DMS153 treated with DMSO at 0.1 percent for 48 hours (cell line): Measurements from ENCODE around the gene RBFOX1.
A peak's percentile ranks its signal among the peaks of the same experiment; 100 is the strongest.
"Not testable (repeated sequence)": the region's sequence is repeated elsewhere in the genome, so short reads cannot be mapped to it uniquely, and the experiment has no call there.

Experiments used
- DNase-seq: peaks from one replicate; lab custom pipeline; 2025; ENCODE audit not compliant: unreplicated experiment; lab: John Stamatoyannopoulos, UW

The RBFOX1 gene

GRCh38 chr16:7456211-7456610, 123.6 kb downstream of the RBFOX1 start:
- DNase-seq: peak; percentile 73

- no peak for DNase-seq
Measured at GRCh38 chr16:7458144-7458543, 125.5 kb downstream of the RBFOX1 start.

DNA sequence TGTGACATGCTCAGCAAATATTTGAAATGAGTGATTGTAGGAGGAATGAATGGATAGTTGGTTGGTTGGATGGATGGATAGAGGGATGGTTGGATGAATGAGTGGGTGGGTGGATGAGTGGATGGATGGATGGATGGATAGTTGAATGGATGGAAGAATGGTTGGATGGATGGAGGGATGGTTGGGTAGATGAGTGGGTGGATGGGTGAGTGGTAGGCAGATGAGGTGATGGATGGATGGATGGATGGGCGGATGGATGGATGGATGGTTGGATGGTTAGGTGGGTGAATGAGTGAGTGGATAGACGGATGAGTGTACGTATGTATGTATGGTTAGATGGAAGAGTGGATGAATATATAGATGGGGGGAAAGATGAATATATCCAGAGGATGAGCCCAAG, 137.7 kb downstream of the RBFOX1 start:
- no peak for DNase-seq

- no peak for DNase-seq
Measured at GRCh38 chr16:7471268-7471667, 138.6 kb downstream of the RBFOX1 start.

DNA sequence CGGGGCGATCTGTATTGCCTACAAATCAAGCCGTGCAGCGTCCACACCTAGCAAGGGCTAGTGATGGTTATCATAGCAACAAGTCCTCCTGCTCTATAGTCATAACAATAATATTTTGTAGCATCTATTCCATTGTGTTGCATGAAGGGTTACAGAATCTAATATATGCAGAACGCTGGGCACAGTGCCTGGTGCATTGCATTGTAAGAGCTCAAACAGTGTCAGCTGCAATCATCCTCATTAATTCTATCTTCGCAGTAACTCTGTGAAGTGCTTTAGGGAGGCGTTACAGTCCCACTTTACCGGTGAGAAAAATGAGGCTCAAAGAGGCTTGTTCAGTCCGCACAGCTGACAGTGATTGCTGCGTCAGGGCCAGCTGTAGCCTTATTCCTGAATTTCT, 149.4 kb downstream of the RBFOX1 start:
- DNase-seq: no peak

DNA sequence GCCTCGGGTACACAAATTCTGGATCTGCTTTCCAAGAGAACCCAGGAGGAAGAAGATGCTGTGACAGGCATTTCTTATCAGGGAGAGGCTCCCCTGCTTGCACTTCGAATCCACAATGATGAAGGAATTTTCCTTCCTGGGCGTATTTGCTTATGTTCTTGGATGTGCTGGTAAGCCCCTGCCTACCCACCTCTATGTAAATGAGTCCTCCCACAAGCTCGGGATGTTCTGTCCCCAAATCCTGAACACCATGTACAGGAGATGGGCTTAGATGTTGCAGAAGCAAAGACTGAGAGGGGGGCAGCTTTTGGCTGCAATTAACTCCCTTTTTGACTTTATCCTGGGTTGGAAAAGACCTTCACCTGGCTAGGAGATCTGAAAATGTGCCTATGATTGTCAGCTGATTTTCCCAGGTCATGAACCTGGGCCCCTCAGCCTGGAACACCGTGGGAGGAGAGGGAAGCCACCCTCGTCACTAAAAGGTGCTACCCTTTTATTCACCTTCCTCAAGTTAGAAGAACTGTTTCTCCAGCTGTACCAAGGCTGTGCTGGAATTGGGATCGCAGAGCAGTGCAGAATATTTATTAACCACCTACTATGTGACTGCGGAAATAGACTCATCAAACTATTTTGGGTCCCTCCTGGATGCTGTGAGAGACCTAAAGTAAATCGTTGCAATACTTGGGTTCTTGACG, 150.1 kb downstream of the RBFOX1 start:
- DNase-seq: no peak

GRCh38 chr16:7487574-7488323, 155.1 kb downstream of the RBFOX1 start:
- DNase-seq: no peak

DNA sequence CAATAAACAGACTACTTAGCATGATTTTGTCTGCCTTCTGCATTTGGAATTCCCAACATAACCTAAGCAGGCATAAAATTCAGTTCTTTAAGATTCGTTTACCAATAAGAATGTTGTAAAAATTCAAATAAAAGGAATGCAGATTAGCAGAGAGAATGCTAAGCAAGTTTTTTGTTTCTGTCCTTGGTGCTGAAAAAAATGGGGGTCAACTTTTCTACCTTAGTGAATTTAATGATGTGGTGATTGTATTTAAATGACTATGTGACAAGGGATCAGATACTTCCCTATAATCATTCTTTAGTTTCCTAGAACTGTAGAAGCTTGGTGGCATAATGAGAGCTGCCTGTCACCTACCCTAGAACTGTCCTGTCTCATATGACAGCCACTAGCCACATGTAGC, 159.5 kb downstream of the RBFOX1 start:
- no peak for DNase-seq

DNA sequence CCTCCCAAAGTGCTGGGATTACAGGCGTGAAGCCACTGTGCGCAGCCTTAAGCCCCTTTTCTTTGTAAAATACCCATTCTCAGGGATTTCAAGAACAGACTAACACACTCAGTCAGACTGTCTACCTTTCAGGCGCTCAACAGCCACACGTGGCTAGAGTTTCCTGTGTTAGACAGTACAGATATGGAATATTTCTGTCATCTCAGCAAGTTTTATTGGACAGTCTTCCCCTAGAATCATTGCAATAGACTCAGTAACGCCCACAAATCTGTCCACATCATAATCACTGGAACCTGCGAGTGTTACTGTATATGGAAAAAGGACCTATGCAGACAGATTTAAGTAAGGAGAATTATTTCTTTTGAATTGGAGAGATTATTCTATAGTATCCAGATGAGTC, 160.5 kb downstream of the RBFOX1 start:
- DNase-seq: no peak

DNA sequence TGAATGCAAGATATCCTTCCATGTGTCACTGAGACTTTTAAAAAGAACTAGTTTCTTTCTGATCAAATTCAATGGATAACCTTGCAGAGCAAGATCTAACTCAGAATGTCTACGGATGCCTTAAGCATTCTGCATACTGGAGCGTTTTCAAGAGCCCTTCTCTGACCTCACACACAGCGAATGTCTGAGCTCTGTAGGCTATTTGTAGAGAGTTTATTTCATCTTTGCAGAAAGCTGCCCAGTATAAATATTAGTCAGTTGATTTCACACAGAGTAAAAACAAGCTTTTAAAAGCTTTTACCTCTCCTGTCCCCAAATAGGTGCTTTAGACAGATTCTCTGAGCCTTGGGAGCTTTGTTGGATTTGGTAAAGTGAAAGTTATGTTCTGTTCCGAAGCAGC, 165.0 kb downstream of the RBFOX1 start:
- DNase-seq: no peak

DNA sequence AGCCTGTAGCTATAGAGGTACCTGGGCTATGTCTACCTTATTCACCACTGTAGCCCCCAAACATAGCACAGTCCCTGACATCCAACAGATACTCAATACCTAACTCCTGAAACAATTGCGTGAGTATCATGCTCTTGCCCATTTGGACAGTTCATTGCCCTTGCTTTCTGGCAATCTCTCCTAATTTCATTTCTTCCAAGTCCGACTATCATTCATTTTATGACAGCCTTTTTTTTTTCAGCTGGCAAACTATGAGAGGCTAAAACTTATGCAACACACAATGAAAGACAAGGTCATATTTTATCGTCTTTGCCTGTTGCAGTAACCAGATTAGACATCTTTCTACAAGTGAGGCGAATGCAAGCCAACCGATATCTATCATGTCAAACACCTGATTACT, 169.2 kb downstream of the RBFOX1 start:
- DNase-seq: no peak

DNA sequence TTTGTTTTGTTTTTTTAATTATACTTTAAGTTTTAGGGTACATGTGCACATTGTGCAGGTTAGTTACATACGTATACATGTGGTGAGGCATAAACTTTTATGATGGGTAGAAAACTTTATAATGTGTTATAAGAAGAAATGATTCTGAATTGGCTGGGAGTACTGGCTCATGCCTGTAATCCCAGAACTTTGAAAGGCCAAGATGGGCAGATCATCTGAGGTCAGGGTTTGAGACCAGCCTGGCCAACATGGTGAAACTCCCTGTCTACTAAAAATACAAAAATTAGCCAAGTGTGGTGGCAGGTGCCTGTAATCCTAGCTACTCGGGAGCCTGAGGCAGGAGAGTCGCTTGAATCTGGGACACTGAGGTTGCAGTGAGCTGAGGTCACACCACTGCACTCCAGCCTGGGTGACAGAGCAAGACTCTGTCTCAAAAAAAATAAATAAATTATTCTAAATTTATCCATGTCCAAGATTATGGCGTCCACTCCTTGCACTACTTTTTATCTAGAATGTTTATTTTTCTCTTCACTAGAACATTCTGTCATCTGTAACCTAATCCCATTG, 170.0 kb downstream of the RBFOX1 start:
- not testable (repeated sequence) for DNase-seq

DNA sequence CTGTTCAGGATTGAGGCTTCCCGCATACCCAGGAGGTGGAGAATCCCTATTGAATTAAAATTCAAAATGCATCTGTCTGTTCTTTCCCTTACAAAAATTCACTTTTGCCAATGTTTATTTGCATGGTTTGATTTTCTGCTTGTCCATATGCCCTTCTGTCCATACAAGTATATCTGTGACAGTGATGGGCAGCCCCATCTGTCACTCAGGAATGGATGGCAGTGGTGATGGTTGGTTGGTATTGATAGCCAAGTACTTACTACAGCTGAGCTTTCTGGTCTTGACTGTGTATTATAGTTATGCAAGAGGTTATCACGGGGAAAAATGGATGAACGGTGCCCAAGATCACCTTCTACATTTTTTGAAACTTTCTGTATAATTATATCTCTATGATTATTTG, 171.0 kb downstream of the RBFOX1 start:
- no peak for DNase-seq

GRCh38 chr16:7504844-7505243, 172.2 kb downstream of the RBFOX1 start:
- no peak for DNase-seq

- no peak for DNase-seq
Measured at GRCh38 chr16:7505495-7505894, 172.8 kb downstream of the RBFOX1 start.

- no peak for DNase-seq
Measured at GRCh38 chr16:7506363-7506762, 173.7 kb downstream of the RBFOX1 start.

DNA sequence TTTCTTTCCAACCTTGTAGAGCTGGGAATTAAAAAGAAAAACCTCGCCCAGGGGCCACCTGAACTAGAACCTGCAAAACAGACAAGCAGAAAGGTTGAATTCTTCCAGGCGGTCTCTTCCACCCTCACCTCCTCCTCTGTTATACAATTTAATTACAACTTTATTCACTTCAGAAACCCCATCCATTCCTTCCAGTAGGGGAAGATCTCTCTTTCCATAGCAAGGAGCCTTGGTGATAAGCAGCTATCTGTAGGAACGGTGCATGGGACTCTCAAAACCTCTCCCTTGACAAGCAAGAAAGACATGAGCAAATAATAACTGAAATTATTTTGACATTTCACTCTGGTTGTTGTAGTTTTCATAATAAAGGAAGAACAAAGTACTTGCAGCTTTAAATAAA, 176.0 kb downstream of the RBFOX1 start:
- no peak for DNase-seq

- no peak for DNase-seq
Measured at GRCh38 chr16:7509963-7510601, 177.4 kb downstream of the RBFOX1 start.

DNA sequence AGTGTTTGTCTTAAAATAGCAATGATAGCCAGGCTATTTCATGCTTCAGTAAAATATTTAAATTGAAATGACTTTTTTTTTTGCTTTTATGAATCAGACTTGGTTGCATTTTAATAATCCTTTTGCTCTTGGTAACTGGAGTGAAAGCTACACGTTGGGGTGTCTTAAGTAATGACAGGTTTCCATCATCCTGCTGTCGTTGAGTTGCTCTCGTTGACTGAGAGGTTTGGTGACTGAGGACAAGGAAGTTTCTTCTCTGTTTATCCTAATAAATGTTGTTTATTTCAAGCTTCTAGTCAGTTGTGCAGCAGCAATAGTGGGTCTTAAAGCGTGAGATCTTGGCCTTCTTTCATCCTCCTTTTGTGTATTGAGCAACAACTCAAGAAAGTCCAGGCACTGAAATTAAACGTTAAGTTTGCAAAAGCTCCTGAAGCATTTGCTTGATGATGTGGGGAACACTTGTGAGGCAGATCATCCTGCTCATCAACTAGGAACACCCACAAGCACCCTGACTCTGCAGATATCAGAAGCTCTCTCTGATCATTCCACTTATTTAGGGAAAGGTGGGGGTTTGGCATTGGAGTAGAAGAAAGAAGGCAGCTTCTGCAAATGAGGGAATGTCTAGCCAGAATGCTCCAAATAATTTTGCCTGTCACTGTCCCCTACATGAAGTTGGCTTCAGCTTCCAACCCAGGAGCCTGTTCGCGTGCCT, 179.1 kb downstream of the RBFOX1 start:
- no peak for DNase-seq

- no peak for DNase-seq
Measured at GRCh38 chr16:7512503-7512902, 179.9 kb downstream of the RBFOX1 start.

- no peak for DNase-seq
Measured at GRCh38 chr16:7513429-7513828, 180.8 kb downstream of the RBFOX1 start.
